NCI-H1436 treated with DMSO at 0.1 percent for 48 hours (cell line): ENCODE data around the gene AADACL3.
"Not testable (repeated sequence)": the region's sequence is repeated elsewhere in the genome, so short reads cannot be mapped to it uniquely, and the experiment has no call there.

ENCODE experiments used
- DNase-seq: peaks from one replicate; lab custom pipeline; 2025; lab: John Stamatoyannopoulos, UW

Gene AADACL3

DNA sequence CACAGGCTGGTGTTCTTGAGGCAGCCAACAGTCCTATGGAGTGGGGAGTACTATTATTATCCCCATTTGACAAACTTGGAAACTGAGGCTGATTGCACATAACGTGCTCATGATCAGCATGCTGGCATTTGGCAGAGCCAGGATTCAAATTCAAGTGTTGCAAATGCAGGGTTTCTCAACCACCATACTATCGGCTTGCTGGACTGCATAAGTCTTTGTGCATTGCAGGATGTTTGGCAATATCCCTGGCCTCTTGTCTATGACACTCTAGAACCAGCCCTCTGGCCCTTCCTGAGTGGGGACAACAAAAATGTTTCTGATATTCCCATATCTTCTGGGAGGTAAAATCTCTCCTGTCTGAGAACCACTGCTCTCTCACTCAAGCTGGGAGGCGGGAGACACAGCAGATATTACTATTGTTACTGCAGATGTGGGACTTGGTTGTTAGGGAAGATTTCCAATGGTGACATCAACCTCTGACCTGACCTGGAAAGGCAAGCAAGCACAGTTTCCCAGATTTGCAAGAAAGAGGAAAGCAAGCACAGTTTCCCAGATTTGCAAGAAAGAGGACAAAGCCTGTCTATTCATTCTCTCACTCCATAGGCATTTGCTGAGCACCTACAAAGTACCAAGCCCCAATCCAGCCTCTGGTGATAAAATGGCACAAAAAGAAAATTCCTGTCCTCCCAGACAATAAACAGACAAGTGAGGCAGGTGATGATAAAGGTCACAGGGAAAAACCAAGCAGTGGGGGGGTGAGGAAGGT is 1.0 kb upstream of the AADACL3 start:
- DNase-seq, result no peak

DNA sequence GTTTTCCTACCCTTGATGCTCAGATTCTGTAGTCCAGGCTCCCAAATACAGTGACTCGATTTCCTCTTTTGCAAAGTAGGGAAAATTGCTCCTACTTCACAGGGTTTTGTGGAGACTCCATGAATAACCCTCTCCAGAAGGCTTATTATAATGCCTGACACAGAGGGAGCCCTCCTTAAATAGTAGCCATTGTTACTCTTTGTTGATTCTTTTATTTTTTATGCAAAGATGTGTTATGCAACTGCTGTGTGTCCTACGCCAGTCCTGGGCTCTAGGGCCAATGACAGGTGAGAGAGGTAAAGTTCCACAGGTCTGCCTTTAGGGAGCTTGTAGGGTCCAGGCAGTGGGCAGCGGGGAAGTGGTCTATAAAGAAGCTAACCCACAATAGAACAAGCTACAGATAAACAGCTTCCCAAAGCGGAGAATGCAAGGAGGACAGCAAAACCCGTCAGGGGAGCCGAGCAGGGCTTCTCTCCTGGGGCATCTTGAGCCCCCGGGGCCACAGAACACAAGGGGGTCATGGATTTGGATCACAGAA is 1.5 kb downstream of the AADACL3 start:
- no peak for DNase-seq

- no peak for DNase-seq
Measured at GRCh38 chr1:12722626-12723025, 6.7 kb downstream of the AADACL3 start.

GRCh38 chr1:12728391-12728790 is 12.5 kb downstream of the AADACL3 start:
- DNase-seq, result no peak

GRCh38 chr1:12730156-12730555 is 14.2 kb downstream of the AADACL3 start:
- no peak for DNase-seq

- DNase-seq, result not testable (repeated sequence)
Measured at GRCh38 chr1:12731084-12731483, 15.2 kb downstream of the AADACL3 start.

DNA sequence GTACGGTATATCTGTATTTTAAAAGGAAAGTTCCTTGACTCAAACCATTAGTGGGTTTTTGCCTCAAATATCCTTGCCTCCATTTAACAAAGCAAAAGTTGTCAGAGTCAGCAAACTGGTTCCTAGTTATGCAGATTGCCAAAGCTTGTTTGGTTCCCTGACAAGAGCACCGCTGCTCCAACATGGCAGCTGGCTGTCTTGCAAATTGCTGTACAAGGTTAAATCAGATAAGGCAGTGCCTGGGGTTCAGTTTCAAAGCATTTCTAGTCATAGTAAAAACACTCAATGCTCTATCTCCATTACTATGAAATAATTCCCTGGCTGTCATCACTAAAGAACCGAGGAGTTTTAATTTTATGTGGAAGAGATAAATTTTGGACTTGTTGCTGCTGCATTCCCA is 18.7 kb downstream of the AADACL3 start:
- no peak for DNase-seq

GRCh38 chr1:12738934-12739333 is 23.0 kb downstream of the AADACL3 start:
- DNase-seq, result no peak

DNA sequence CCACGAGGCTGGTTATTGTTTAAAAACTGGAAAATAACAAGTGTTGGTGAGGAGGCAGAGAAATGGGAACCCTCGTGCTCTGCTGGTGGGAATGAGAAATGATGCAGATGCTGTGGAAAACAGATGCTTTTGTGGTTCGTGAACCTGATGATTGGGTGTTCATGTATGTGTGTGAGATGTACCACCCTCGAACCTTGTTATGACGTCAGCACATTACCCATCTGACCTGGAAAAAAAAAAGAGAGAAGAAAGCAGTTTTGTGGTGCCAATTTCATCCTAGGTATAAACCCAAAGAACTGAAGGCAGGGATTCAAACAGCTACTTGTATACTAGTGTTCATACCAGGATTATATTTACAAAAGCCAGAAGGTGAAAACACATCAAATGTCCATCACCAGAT is 23.7 kb downstream of the AADACL3 start:
- DNase-seq, result no peak

DNA sequence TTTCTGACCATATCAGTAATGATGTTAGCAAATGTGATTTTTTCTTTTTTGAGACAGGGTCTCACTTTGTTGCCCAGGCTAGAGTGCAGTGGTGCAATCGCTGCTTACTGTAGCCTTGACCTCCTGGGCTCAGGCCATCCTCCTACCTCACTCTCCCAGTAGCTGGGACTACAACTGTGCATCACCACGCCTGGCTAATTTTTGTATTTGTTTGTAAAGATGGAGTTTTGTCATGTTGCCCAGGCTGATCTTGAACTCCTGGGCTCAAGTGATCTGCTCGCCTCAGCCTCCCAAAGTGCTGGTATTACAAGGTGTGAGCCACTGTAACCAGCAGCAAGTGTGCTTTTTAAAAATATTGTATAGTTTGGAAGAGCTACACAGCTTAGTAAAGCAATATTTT is 26.0 kb downstream of the AADACL3 start:
- no peak for DNase-seq

DNA sequence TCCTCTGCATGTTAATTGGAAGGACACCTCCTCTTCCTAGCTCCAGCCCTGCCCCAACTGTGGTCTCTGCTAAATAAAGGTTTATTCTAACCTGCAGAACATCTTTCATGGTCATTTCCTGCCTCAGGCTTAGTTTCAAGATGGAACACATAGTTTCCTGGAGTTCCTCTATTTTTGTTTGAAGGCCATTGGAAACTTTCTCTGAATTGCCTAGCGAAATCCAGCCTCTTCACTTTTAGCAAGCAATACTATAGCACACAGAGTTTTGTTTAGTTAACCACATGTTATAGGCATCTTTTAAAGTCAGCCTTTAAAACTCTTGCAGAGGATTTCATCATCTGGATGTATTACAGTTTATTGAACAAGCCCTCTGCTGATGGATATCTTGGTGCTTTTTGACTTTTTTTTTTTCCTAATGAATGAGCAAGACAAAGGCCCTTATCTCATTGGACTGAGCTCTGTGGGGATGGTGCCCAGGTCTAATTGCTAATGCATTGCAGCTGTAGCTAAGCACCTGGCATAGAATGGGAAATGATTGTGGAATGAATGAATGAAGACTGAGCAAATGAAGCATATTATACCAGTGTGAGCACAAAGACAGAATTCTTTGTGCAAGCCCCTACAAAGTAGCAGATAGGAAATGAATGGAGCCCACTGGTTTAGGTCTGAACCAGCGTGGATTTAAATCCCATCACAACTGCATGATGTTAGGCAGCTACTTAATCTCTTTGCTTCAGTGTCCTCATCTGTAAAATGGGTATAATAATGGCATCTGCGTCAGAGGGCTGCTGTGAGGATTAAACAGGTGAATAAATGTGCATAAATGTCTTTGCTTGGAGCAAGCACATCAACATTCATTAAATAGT is 29.4 kb downstream of the AADACL3 start:
- no peak for DNase-seq

GRCh38 chr1:12745992-12746323 is 30.0 kb downstream of the AADACL3 start, which contains the start of gene CFAP107:
Gene CFAP107, plus strand, starts transcription at chr1:12746200. Its CDS starts 231 bp downstream, at chr1:12746431.
- DNase-seq, result no peak

DNA sequence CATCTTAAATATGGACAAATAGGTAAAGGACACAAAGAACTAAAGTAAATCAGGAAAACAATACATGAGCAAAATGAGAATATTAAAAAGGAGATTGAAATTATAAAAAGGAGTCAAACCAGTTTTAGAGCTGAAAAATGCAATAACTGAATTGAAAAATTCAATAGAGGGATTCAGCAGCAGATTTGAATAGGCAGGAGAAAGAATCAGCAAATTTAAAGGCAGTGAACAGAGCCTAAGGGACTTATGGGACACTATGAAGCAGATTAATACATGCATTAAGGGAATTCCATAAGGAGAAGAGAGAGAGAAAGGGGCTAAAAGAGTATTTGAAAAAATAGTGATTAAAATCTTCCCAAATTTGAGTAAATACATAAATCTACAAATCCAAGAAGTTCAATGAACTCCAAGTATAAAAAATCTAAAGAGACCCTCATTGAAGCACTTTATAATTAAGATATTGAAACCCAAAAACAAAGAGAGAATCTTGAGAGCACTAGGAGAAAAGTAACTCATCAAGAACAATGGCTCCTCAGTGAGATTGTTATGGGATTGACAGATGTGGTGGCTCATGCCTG is 33.0 kb downstream of the AADACL3 start:
- DNase-seq, result no peak

DNA sequence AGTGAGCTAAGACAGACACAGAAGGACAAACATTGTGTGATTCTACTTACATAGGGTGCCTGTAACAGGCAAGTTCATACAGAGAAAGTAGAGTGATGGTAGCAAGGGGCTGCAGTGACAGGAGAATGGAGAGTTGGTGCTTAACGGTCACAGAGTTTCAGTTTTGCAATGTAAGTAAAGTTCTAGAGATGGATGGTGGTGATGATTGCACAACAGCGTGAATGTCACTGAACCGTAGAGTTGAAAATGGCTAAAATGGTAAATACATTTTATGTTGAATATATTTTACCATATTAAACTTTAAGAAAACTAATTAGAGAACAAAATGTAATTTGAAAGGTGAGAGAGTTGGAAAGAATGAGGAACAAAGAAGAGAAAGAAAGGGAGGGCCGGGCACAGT is 38.8 kb downstream of the AADACL3 start:
- DNase-seq, result no peak

- no peak for DNase-seq
Measured at GRCh38 chr1:12756273-12756672, 40.4 kb downstream of the AADACL3 start.

- DNase-seq, result no peak
Measured at GRCh38 chr1:12756768-12757413, 41.0 kb downstream of the AADACL3 start.

DNA sequence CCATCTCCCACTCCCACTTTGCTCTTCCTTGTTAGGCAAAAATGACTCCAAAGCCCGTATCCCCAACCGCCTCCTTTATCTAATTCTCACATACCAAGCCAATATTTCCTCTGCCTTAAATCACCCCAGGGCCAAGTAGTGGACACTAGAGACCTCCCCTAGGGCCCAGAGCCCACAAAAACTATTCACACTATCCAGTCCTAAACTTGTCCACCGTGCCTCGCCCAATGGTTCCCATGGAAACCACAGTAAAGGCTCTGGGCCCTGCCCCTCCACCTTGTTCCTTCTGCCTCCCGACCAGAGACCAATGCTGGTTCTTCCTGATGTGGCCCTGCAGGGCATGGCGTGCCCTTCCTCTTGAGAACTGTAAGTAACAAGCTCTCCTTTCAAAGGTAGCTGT is 41.9 kb downstream of the AADACL3 start:
- DNase-seq, result no peak

GRCh38 chr1:12760256-12760795 is 44.4 kb downstream of the AADACL3 start:
- no peak for DNase-seq

- no peak for DNase-seq
Measured at GRCh38 chr1:12761781-12762180, 45.9 kb downstream of the AADACL3 start.

- no peak for DNase-seq
Measured at GRCh38 chr1:12762766-12763165, 46.9 kb downstream of the AADACL3 start.

GRCh38 chr1:12763479-12763878 is 47.6 kb downstream of the AADACL3 start:
- no peak for DNase-seq

- DNase-seq, result no peak
Measured at GRCh38 chr1:12764016-12764415, 48.1 kb downstream of the AADACL3 start.
